NCI-H748 treated with DMSO at 0.1 percent for 48 hours (cell line): ENCODE results near the gene PHF23.

Source experiments
- DNase-seq: peaks from one replicate; lab custom pipeline; 2025; lab: John Stamatoyannopoulos, UW

The PHF23 gene

GRCh38 chr17:7239091-7240027, at the start of gene PHF23:
TSS of gene PHF23 (minus strand) at chr17:7239457. CDS start at chr17:7239279, 178 bp downstream.
- peak; percentile 99 for DNase-seq

GRCh38 chr17:7285679-7286078, 46.4 kb upstream of the PHF23 start:
- DNase-seq, result no peak

- DNase-seq, result no peak
These were observed 45.7 kb upstream of the PHF23 start for GRCh38 chr17:7284911-7285310.

GRCh38 chr17:7283471-7284216, 44.4 kb upstream of the PHF23 start:
- no peak for DNase-seq

- DNase-seq, result no peak
These were observed 43.6 kb upstream of the PHF23 start for GRCh38 chr17:7282752-7283321.

- no peak for DNase-seq
These were observed 42.9 kb upstream of the PHF23 start for GRCh38 chr17:7281953-7282751.

- DNase-seq, result peak; percentile 94
These were observed 42.1 kb upstream of the PHF23 start, which contains the start of gene SLC2A4 for GRCh38 chr17:7281074-7281952. TSS of gene SLC2A4 (plus strand) at chr17:7281718. CDS start at chr17:7281935, 217 bp downstream.

GRCh38 chr17:7280519-7281073, 41.3 kb upstream of the PHF23 start:
- DNase-seq, result peak; percentile 92

GRCh38 chr17:7279448-7279847, 40.2 kb upstream of the PHF23 start:
- DNase-seq, result no peak

- DNase-seq, result no peak
These were observed 27.5 kb upstream of the PHF23 start for GRCh38 chr17:7266784-7267183.

- no peak for DNase-seq
These were observed 24.5 kb upstream of the PHF23 start for GRCh38 chr17:7263801-7264078.

- DNase-seq, result peak; percentile 32
These were observed 23.9 kb upstream of the PHF23 start for GRCh38 chr17:7262935-7263800.

- peak; percentile 86 for DNase-seq
These were observed 23.1 kb upstream of the PHF23 start, which contains the start of gene CLDN7 for GRCh38 chr17:7262192-7262934. TSS of gene CLDN7 (minus strand) at chr17:7262478. CDS start at chr17:7262043, 435 bp downstream.

- no peak for DNase-seq
These were observed 22.3 kb upstream of the PHF23 start for GRCh38 chr17:7261379-7262191.

- peak; percentile 15 for DNase-seq
These were observed 21.6 kb upstream of the PHF23 start for GRCh38 chr17:7260651-7261378.

GRCh38 chr17:7260151-7260550, 20.9 kb upstream of the PHF23 start:
- DNase-seq, result no peak

- no peak for DNase-seq
These were observed 20.3 kb upstream of the PHF23 start for GRCh38 chr17:7259555-7259889.
